Heart right ventricle (tissue), 16 donors: ENCODE measurements around the gene CALCOCO1. TPM values are rescaled to one million over a fixed set of nuclear protein-coding genes. Genes with fewer than 3 reads are reported as not detected.

Experiments used
- ATAC-seq, 8 donors: fragments of 200-7000 bp; cut with Tn5 transposase; one replicate each; pipeline ENCODE4 v1.9.1; 2020; ENCODE audit warnings: mild to moderate bottlenecking in 8 of 8, moderate library complexity in 8 of 8, moderate number of reproducible peaks in 1 of 8
- DNase-seq, 2 donors: peaks; one replicate each; pipeline ENCODE4 v3.0.0-alpha.2; 2020
- H3K27ac ChIP-seq, 10 donors: fragments of 200-600 bp; sonication (generic) in 2 of 10; one replicate each; pipeline versions ENCODE4 v1.5.0 to v1.8.0; 2020 to 2022; ENCODE audit warnings: mild to moderate bottlenecking in 3 of 10
- H3K27me3 ChIP-seq, 7 donors: fragments of 200-600 bp; one replicate each; pipeline ENCODE4 v1.8.0; 2021 to 2022; ENCODE audit warnings: mild to moderate bottlenecking in 2 of 7
- H3K36me3 ChIP-seq, 9 donors: fragments of 200-600 bp; sonication (generic) in 1 of 9; one replicate each; pipeline versions ENCODE4 v1.5.0 to v1.8.0; 2020 to 2022; ENCODE audit warnings: mild to moderate bottlenecking in 2 of 9
- H3K4me1 ChIP-seq, 9 donors: fragments of 200-600 bp; sonication (generic) in 1 of 9; one replicate each; pipeline versions ENCODE4 v1.5.0 to v1.8.0; 2020 to 2022; ENCODE audit warnings: mild to moderate bottlenecking in 4 of 9
- H3K4me3 ChIP-seq, 10 donors: fragments of 200-600 bp; sonication (generic) in 2 of 10; one replicate each; pipeline versions ENCODE4 v1.5.0 to v1.8.0; 2020 to 2022; ENCODE audit warnings: mild to moderate bottlenecking in 7 of 10, moderate library complexity in 2 of 10
- H3K9me3 ChIP-seq, 11 donors: fragments of 200-600 bp in 10 of 11; sonication (generic) in 2 of 11; one replicate each; pipeline versions ENCODE4 v1.5.0 to v1.8.0; 2013 to 2022; ENCODE audit warnings: mild to moderate bottlenecking in 2 of 11, control low read depth in 1 of 11, moderate library complexity in 1 of 11
- CTCF ChIP-seq, 9 donors: fragments of 200-600 bp; sonication (generic) in 2 of 9; IDR thresholded peaks; one replicate each; pipeline versions ENCODE4 v1.5.0 to v1.8.0; 2021 to 2022; ENCODE audit warnings: antibody characterized with exemption in 9 of 9, mild to moderate bottlenecking in 5 of 9, moderate library complexity in 1 of 9
- WGBS, 2 donors: extraction: QIAGEN DNeasy Blood & Tissue Kit; methylation state at CpG; one replicate each; pipeline ENCODE4 v1.1.7; 2013; ENCODE audit warnings: inconsistent platforms in 1 of 2; 5-methylcytosine and 5-hydroxymethylcytosine counted together
- intact Hi-C, 10 donors: fragments of 100-400 bp; cut with DNase I; formaldehyde crosslinking; loops; one replicate each; pipeline versions ENCODE4 v1.11.1 to v1.14.2; 2022
- polyA plus RNA-seq, 2 donors: library from polyadenylated mRNA; stranded (reverse); fragments of 200-250 nt; gene quantifications; one replicate each; pipeline ENCODE4 v1.2.3, GENCODE V29; 2013
- total RNA-seq, 10 donors: library from RNA; stranded (reverse); fragmentation: NEBNext Ultra II Directional in 3 of 10; extraction: Animal tissue kit (Norgen Biotek cat#: 25700) in 3 of 10; gene quantifications; one replicate each; pipeline versions ENCODE4 v1.2.1 to v1.2.4, GENCODE V29; 2021 to 2023
- donor health status: Arrhythmogenic right ventricular cardiomyopathy.
- donor health status: ischemic (EF 13 %, LVEDD 7.1; RV severe dilation, severe dysfunction).
- donor health status: healthy with polysubstance abuse.
- donor health status: DM: no; HTN: yes; CAD: no.
- donor health status: DM: no; HTN: no; CAD: no.
- donor health status: ischemic (EF 25% LVEDD 6.9; RV normal size, moderate dysfunction).
- donor health status: ischemic (EF 25% LVEDD 5.7; RV mildly dilated, moderate dysfunction).
- donor health status: healthy.
- donor health status: DM: yes; HTN: yes; CAD: no.
- donor health status: Ischemic cardiomyopathy.
- donor health status: ischemic (EF 35%, LVEDD 5.7; RV mildly dilated, moderate dysfunction).
- donor health status: nonischemic (EF 11% LVEDD 7.7; RV severe dilation, severe dysfunction).
- donor health status: DM: yes; HTN: yes; CAD: no.
- donor health status: PGD.
- donor health status: ischemic (EF 29% LVEDD 5.4; RV normal size, mild dysfunction).
- donor health status: nonischemic (EF 23%, LVEDD 6.1; RV moderate dilation, normal function).

CALCOCO1 gene
- total and polyA plus RNA-seq, 12 donors: 105 to 264 (median 198) TPM

- ATAC-seq: no peak
- H3K27ac ChIP-seq: no peak overlapping the region
- intact Hi-C loops: no loop called here
- no peaks in the 10 kb centered on the region for H3K36me3 ChIP-seq
- WGBS, 2 donors: 88 to 89% methylated on average over 4 of the region's 4 CpGs
- no peaks in the 10 kb centered on the region for H3K9me3 ChIP-seq
- peaks cover 0 to 6% (median 0%) of the 10 kb centered on the region in 9 donors for H3K4me1 ChIP-seq
- peaks cover 0 to 31% (median 8%) of the 10 kb centered on the region in 7 donors for H3K27me3 ChIP-seq
- no peak overlapping the region for H3K4me3 ChIP-seq
- TF ChIP-seq CTCF (IDR thresholded peaks at IDR 0.05): no peak
- no peak for DNase-seq
Measured at GRCh38 chr12:53688134-53688533, 39.1 kb downstream of the CALCOCO1 start.

GRCh38 chr12:53686436-53686835 is 40.8 kb downstream of the CALCOCO1 start:
- no peak for TF ChIP-seq CTCF (IDR thresholded peaks at IDR 0.05)
- Histone ChIP-seq H3K4me1 (peaks cover 0 to 6% (median 0%) of the 10 kb centered on the region in 9 donors), H3K36me3 (no peaks in the 10 kb centered on the region), H3K27me3 (peaks cover 0 to 14% (median 0%) of the 10 kb centered on the region in 7 donors), H3K4me3 (no peak overlapping the region), H3K9me3 (no peaks in the 10 kb centered on the region), H3K27ac (no peak overlapping the region)
- DNase-seq (no peak), ATAC-seq (peak in 2 of 8 donors; percentile 27 to 42)
- intact Hi-C loops: no loop called here
- WGBS, 2 donors: 79 to 85% methylated on average over 3 of the region's 3 CpGs

- DNase-seq (no peak), ATAC-seq (no peak)
- intact Hi-C loops: no loop called here
- Histone ChIP-seq H3K27me3 (no peaks in the 10 kb centered on the region), H3K4me1 (peaks cover 0 to 6% (median 0%) of the 10 kb centered on the region in 9 donors), H3K9me3 (no peaks in the 10 kb centered on the region), H3K4me3 (no peak overlapping the region), H3K27ac (no peak overlapping the region), H3K36me3 (no peaks in the 10 kb centered on the region)
- TF ChIP-seq CTCF (IDR thresholded peaks at IDR 0.05): no peak
- 73 to 77% methylated on average over 3 of the region's 3 CpGs for WGBS, 2 donors
Measured at GRCh38 chr12:53684654-53685220, 42.5 kb downstream of the CALCOCO1 start.

- TF ChIP-seq CTCF (IDR thresholded peaks at IDR 0.05): no peak
- Histone ChIP-seq H3K27ac (no peak overlapping the region), H3K9me3 (no peaks in the 10 kb centered on the region), H3K4me3 (no peak overlapping the region), H3K36me3 (no peaks in the 10 kb centered on the region), H3K4me1 (peaks cover 0 to 6% (median 0%) of the 10 kb centered on the region in 9 donors), H3K27me3 (peaks cover 0 to 4% (median 0%) of the 10 kb centered on the region in 7 donors)
- DNase-seq: no peak
- ATAC-seq: no peak
- 92 to 94% methylated on average over 9 of the region's 9 CpGs for WGBS, 2 donors
- intact Hi-C loops: no loop called here
Measured at GRCh38 chr12:53683983-53684382, 43.3 kb downstream of the CALCOCO1 start.
